D721Med (cell line): Measurements from ENCODE around the gene ACTRT2.

Experiments
- DNase-seq: peaks from one replicate; pipeline ENCODE4 v3.0.0; 2011; ENCODE audit warnings: low spot score; ENCODE audit not compliant: insufficient read length
- FAIRE-seq: peaks from 2 replicates; lab custom pipeline; 2011; peaks lifted over from hg19 to GRCh38; lab: Jason Lieb, UNC
- CTCF ChIP-seq: IDR thresholded peaks from 2 replicates; pipeline ENCODE4 v1.5.1; 2012; ENCODE audit warnings: mild to moderate bottlenecking, control low read depth; ENCODE audit not compliant: insufficient read depth; ENCODE audit errors: missing control alignments

The ACTRT2 gene

GRCh38 chr1:2984399-2985061 is 36.7 kb upstream of the ACTRT2 start:
- TF ChIP-seq CTCF: no peak
- FAIRE-seq (no peak), DNase-seq (no peak)

- no peak for TF ChIP-seq CTCF
- DNase-seq (no peak), FAIRE-seq (no peak)
Observed at GRCh38 chr1:2985067-2985561, 36.2 kb upstream of the ACTRT2 start.

- DNase-seq (no peak), FAIRE-seq (no peak)
- TF ChIP-seq CTCF: no peak
Observed at GRCh38 chr1:2985694-2986548, 35.3 kb upstream of the ACTRT2 start.

GRCh38 chr1:2986549-2987305 is 34.5 kb upstream of the ACTRT2 start:
- no peak for TF ChIP-seq CTCF
- DNase-seq (no peak), FAIRE-seq (no peak)

GRCh38 chr1:2987773-2988172 is 33.5 kb upstream of the ACTRT2 start:
- FAIRE-seq (no peak), DNase-seq (no peak)
- TF ChIP-seq CTCF: no peak

- no peak for TF ChIP-seq CTCF
Observed at GRCh38 chr1:2988256-2988655, 33.0 kb upstream of the ACTRT2 start.

More at GRCh38 chr1:2988256-2988655, 33.0 kb upstream of the ACTRT2 start:
- DNase-seq: no peak
- no peak for FAIRE-seq
